ENCODE results near the gene KIZ.

KIZ gene

GRCh38 chr20:21272679-21273078 lies 146.8 kb downstream of the KIZ start:
- DNase-seq, result no peak

- DNase-seq, result no peak
Measured at GRCh38 chr20:21273755-21274386, 148.0 kb downstream of the KIZ start.

- DNase-seq, result no peak
Measured at GRCh38 chr20:21278829-21279228, 152.9 kb downstream of the KIZ start.

GRCh38 chr20:21279706-21280521 lies 154.0 kb downstream of the KIZ start:
- DNase-seq, result no peak

- DNase-seq, result no peak
Measured at GRCh38 chr20:21280522-21281016, 154.7 kb downstream of the KIZ start.

GRCh38 chr20:21286775-21287174 lies 160.9 kb downstream of the KIZ start:
- no peak for DNase-seq

GRCh38 chr20:21288587-21289370 lies 162.9 kb downstream of the KIZ start:
- no peak for DNase-seq

GRCh38 chr20:21289651-21290050 lies 163.8 kb downstream of the KIZ start:
- DNase-seq, result no peak

- DNase-seq, result no peak
Measured at GRCh38 chr20:21291026-21291425, 165.1 kb downstream of the KIZ start.

- no peak for DNase-seq
Measured at GRCh38 chr20:21294755-21295154, 168.9 kb downstream of the KIZ start.
